Sciatic nerve (tissue), 2 donors: ENCODE data around the gene CD180. TPM values are rescaled to one million over a fixed set of nuclear protein-coding genes. Genes with fewer than 3 reads are reported as not detected.

Experiments used
- ATAC-seq: fragments of 200-7000 bp; cut with Tn5 transposase; one replicate; pipeline ENCODE4 v1.9.1; 2020; ENCODE audit warnings: mild to moderate bottlenecking, moderate library complexity
- DNase-seq: peaks from one replicate; pipeline ENCODE4 v3.0.0-alpha.2; 2020; ENCODE audit warnings: low spot score
- intact Hi-C: fragments of 100-400 bp; cut with DNase I; formaldehyde crosslinking; loops from one replicate; pipeline ENCODE4 v1.14.2; 2022
- total RNA-seq: library from RNA; stranded (reverse); fragmentation: NEBNext Ultra II Directional; extraction: Animal tissue kit (Norgen Biotek cat#: 25700); gene quantifications from one replicate; pipeline ENCODE4 v1.2.1, GENCODE V29; 2021
- donor health status: DM: no; HTN: no; CAD: no.
- donor health status: DM: no; HTN: no; CAD: no.

The CD180 gene
- total RNA-seq, 1 donor from 2014 or later = 2.0 TPM

GRCh38 chr5:67149057-67149950 lies 47.3 kb downstream of the CD180 start:
- intact Hi-C loops = no loop called here
- ATAC-seq = peak; percentile 72
- no peak for DNase-seq

- ATAC-seq (no peak), DNase-seq (no peak)
- intact Hi-C loops = no loop called here
These were observed 48.8 kb downstream of the CD180 start for GRCh38 chr5:67147760-67148159.

GRCh38 chr5:67146981-67147380 lies 49.6 kb downstream of the CD180 start:
- intact Hi-C loops = no loop called here
- no peak for DNase-seq
- no peak for ATAC-seq

- no peak for DNase-seq
- intact Hi-C loops = no loop called here
- no peak for ATAC-seq
These were observed 50.0 kb downstream of the CD180 start for GRCh38 chr5:67146574-67146973.

- ATAC-seq (no peak), DNase-seq (no peak)
- intact Hi-C loops = no loop called here
These were observed 52.4 kb downstream of the CD180 start for GRCh38 chr5:67144183-67144639.

GRCh38 chr5:67143549-67143948 lies 53.0 kb downstream of the CD180 start:
- intact Hi-C loops = no loop called here
- ATAC-seq (no peak), DNase-seq (no peak)

GRCh38 chr5:67142816-67143215 lies 53.8 kb downstream of the CD180 start:
- no peak for DNase-seq
- ATAC-seq = no peak
- intact Hi-C loops = no loop called here

GRCh38 chr5:67141644-67142043 lies 55.0 kb downstream of the CD180 start:
- intact Hi-C loops = no loop called here
- no peak for ATAC-seq
- DNase-seq = no peak

GRCh38 chr5:67140413-67140812 lies 56.2 kb downstream of the CD180 start:
- intact Hi-C loops = no loop called here
- no peak for ATAC-seq

GRCh38 chr5:67139030-67139429 lies 57.6 kb downstream of the CD180 start:
- ATAC-seq (no peak), DNase-seq (no peak)
- intact Hi-C loops = no loop called here

More at GRCh38 chr5:67140413-67140812, 56.2 kb downstream of the CD180 start:
- DNase-seq = no peak

- DNase-seq = no peak
- intact Hi-C loops = no loop called here
- ATAC-seq = no peak
These were observed 61.1 kb downstream of the CD180 start for GRCh38 chr5:67135381-67135984.

GRCh38 chr5:67133776-67134175 lies 62.8 kb downstream of the CD180 start:
- no peak for ATAC-seq

GRCh38 chr5:67133217-67133616 lies 63.4 kb downstream of the CD180 start:
- DNase-seq = no peak
- ATAC-seq = no peak
- intact Hi-C loops = no loop called here

More at GRCh38 chr5:67133776-67134175, 62.8 kb downstream of the CD180 start:
- intact Hi-C loops = no loop called here
- no peak for DNase-seq

- DNase-seq (no peak), ATAC-seq (no peak)
- intact Hi-C loops = no loop called here
These were observed 66.8 kb downstream of the CD180 start for GRCh38 chr5:67129768-67130167.
